PC-3 (cell line): ENCODE measurements around the gene SIRPG. TPM values are rescaled to one million over a fixed set of nuclear protein-coding genes. Genes with fewer than 3 reads are reported as not detected.

Experiments used
- ATAC-seq: fragments of 200-7000 bp; cut with Tn5 transposase; 2 replicates; pipeline ENCODE4 v1.9.1; 2020; ENCODE audit warnings: mild to moderate bottlenecking, moderate library complexity
- BruUV-seq: library from RNA; stranded (reverse); fragments of 400-500 nt; replicated peaks from 2 replicates; lab custom pipeline; 2021; lab: Mats Ljungman, UMichigan
- CTCF ChIA-PET: fragments of 300-600 bp; sonication (Branson Sonifier 250); formaldehyde crosslinking; loops from one replicate; lab custom pipeline; 2022; ENCODE audit warnings: antibody characterized with exemption; lab: Charles Lee
- POLR2A ChIA-PET: fragments of 300-600 bp; sonication (Branson Sonifier 250); formaldehyde crosslinking; loops from one replicate; lab custom pipeline; 2022; ENCODE audit warnings: antibody characterized with exemption; ENCODE audit not compliant: unreplicated experiment; lab: Charles Lee
- DNase-seq: peaks from one replicate; pipeline ENCODE4 v3.0.0-alpha.2; 2015
- H2AFZ ChIP-seq: fragments of 300-600 bp; sonication (generic); 2 replicates; pipeline ENCODE4 v1.6.0; 2016; ENCODE audit warnings: antibody characterized with exemption, low read length
- H3F3A ChIP-seq: fragments of 300-600 bp; sonication (generic); one replicate; pipeline ENCODE4 v1.6.0; 2017; ENCODE audit warnings: antibody characterized with exemption, low read length, control low read depth, mild to moderate bottlenecking; ENCODE audit not compliant: unreplicated experiment
- H3K27ac ChIP-seq: fragments of 300-600 bp; sonication (generic); 2 replicates; pipeline ENCODE4 v1.5.1; 2016; ENCODE audit warnings: mild to moderate bottlenecking, low read length
- H3K27me3 ChIP-seq: fragments of 300-600 bp; sonication (generic); 2 replicates; pipeline ENCODE4 v1.6.1; 2016; ENCODE audit warnings: low read length, mixed read lengths
- H3K36me3 ChIP-seq: fragments of 300-600 bp; sonication (generic); 2 replicates; pipeline ENCODE4 v1.6.1; 2016; ENCODE audit warnings: low read depth, mixed run types, low read length, mixed read lengths
- H3K4me1 ChIP-seq: fragments of 300-600 bp; sonication (generic); 2 replicates; pipeline ENCODE4 v1.5.1; 2016; ENCODE audit warnings: low read length; ENCODE audit not compliant: insufficient read depth
- H3K4me2 ChIP-seq: fragments of 300-600 bp; sonication (generic); 2 replicates; pipeline ENCODE4 v1.6.0; 2016; ENCODE audit warnings: low read length
- H3K4me3 ChIP-seq: fragments of 300-600 bp; sonication (generic); 2 replicates; pipeline ENCODE4 v1.5.1; 2016; ENCODE audit warnings: mild to moderate bottlenecking, low read length, mixed read lengths
- H3K79me2 ChIP-seq: fragments of 300-600 bp; sonication (generic); 2 replicates; pipeline ENCODE4 v1.6.1; 2017; ENCODE audit warnings: low read length, mixed read lengths
- H3K9ac ChIP-seq: fragments of 300-600 bp; sonication (generic); 2 replicates; pipeline ENCODE4 v1.6.0; 2016; ENCODE audit warnings: mild to moderate bottlenecking, low read length
- H3K9me2 ChIP-seq: fragments of 300-600 bp; sonication (generic); replicated peaks from 2 replicates; pipeline ENCODE4 v1.6.1; 2016; ENCODE audit warnings: mixed run types, low read length, mixed read lengths
- H3K9me3 ChIP-seq: fragments of 300-600 bp; sonication (generic); 2 replicates; pipeline ENCODE4 v1.6.1; 2016; ENCODE audit warnings: low read length, mixed read lengths
- H4K20me1 ChIP-seq: fragments of 300-600 bp; sonication (generic); 2 replicates; pipeline ENCODE4 v1.6.1; 2016; ENCODE audit warnings: low read length, mixed read lengths
- EZH2 ChIP-seq: fragments of 300-600 bp; sonication (generic); IDR thresholded peaks from one replicate; pipeline ENCODE4 v1.6.1; 2017; ENCODE audit warnings: antibody characterized with exemption, mild to moderate bottlenecking, low read length; ENCODE audit not compliant: unreplicated experiment
- EZH2phosphoT487 ChIP-seq: fragments of 300-600 bp; sonication (generic); IDR thresholded peaks from 2 replicates; pipeline ENCODE4 v1.6.1; 2018; ENCODE audit warnings: mild to moderate bottlenecking, antibody characterized with exemption, low read length, borderline replicate concordance
- intact Hi-C: fragments of 100-400 bp; cut with micrococcal nuclease; formaldehyde crosslinking; loops from 2 replicates; pipeline ENCODE4 v1.9.0; 2023
- total RNA-seq: library from RNA; depleted of rRNA; stranded (reverse); fragments of >200 nt; gene quantifications from 2 replicates; pipeline ENCODE4 v1.2.3, GENCODE V29; 2014; rRNA removed
- TF ChIP-seq, protein P1 (sequence below): fragments of 300-600 bp; sonication (generic); conservative IDR thresholded peaks from 2 replicates; pipeline ENCODE4 v1.5.1; 2017; ENCODE audit warnings: antibody characterized with exemption, low read depth, mild to moderate bottlenecking, low read length

The SIRPG gene
- total RNA-seq, 1 experiment from 2014 or later, result not detected

DNA sequence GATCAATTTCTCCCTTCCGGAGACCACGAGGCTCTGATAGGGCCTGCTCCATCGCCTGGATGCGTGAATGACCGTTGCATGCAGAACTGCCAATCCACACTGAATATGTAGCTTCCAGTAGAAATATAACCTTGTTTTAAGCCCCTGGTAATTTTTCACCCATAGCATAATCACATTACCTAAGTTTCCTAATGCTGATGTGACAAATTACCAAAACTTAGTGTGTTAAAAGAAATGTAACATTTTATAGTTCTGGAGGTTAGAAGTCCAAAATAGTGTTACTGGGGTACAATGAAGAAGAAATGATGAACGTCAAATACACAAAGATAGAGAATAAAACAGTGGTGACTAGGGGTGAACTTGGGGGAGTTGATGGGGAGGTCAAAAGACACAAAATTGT is 78.1 kb downstream of the SIRPG start:
- DNase-seq, result peak; percentile 0
- H3K79me2 ChIP-seq, result no peaks in the 10 kb centered on the region
- H3F3A ChIP-seq, result no peaks in the 10 kb centered on the region
- ChIA-PET CTCF (no interaction called here), POLR2A (no interaction called here)
- no peaks in the 10 kb centered on the region for H4K20me1 ChIP-seq
- H3K36me3 ChIP-seq, result no peaks in the 10 kb centered on the region
- no peaks in the 10 kb centered on the region for H3K9me2 ChIP-seq
- no peaks in the 10 kb centered on the region for H3K27me3 ChIP-seq
- no peak overlapping the region for H3K9ac ChIP-seq
- H3K9me3 ChIP-seq, result no peaks in the 10 kb centered on the region
- TF ChIP-seq, protein P1, sequence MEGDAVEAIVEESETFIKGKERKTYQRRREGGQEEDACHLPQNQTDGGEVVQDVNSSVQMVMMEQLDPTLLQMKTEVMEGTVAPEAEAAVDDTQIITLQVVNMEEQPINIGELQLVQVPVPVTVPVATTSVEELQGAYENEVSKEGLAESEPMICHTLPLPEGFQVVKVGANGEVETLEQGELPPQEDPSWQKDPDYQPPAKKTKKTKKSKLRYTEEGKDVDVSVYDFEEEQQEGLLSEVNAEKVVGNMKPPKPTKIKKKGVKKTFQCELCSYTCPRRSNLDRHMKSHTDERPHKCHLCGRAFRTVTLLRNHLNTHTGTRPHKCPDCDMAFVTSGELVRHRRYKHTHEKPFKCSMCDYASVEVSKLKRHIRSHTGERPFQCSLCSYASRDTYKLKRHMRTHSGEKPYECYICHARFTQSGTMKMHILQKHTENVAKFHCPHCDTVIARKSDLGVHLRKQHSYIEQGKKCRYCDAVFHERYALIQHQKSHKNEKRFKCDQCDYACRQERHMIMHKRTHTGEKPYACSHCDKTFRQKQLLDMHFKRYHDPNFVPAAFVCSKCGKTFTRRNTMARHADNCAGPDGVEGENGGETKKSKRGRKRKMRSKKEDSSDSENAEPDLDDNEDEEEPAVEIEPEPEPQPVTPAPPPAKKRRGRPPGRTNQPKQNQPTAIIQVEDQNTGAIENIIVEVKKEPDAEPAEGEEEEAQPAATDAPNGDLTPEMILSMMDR, result no peak
- no peak for TF ChIP-seq EZH2phosphoT487
- TF ChIP-seq EZH2, result no peak
- H3K4me1 ChIP-seq, result peaks cover 9% of the 10 kb centered on the region; the same call in 1 of the 2 replicates
- H3K4me2 ChIP-seq, result no peak overlapping the region
- H3K27ac ChIP-seq, result no peak overlapping the region
- ATAC-seq, result no peak
- no peak overlapping the region for H3K4me3 ChIP-seq
- intact Hi-C loops, result no loop called here
- no peak overlapping the region for H2AFZ ChIP-seq
- no TSS peak for BruUV-seq

Other genes with a start within 250 kb of the SIRPG start
- gene NSFL1C, start 190.9 kb downstream of the SIRPG start, total RNA-seq, result 170 and 217 TPM in 2 replicates
- 0.52 and 2.1 TPM in 2 replicates for gene SIRPB2, start 166.4 kb downstream of the SIRPG start, total RNA-seq
- 0.18 and 0.23 TPM in 2 replicates for gene SIRPD, start 100.1 kb downstream of the SIRPG start, total RNA-seq
- 1.7 and 11.6 TPM in 2 replicates for gene SIRPB1, start 37.8 kb downstream of the SIRPG start, total RNA-seq
- gene SIRPA, start 237.6 kb upstream of the SIRPG start, total RNA-seq, result 12.8 and 17.3 TPM in 2 replicates